B cell (primary cell): Measurements from ENCODE around the gene ATAT1. TPM values are rescaled to one million over a fixed set of nuclear protein-coding genes. Genes with fewer than 3 reads are reported as not detected.

Experiments
- ATAC-seq: fragments of 200-7000 bp; cut with Tn5 transposase; one replicate; pipeline ENCODE4 v1.10.0; 2021; ENCODE audit warnings: low read depth, mild to moderate bottlenecking, moderate number of reproducible peaks, moderate library complexity
- CTCF ChIA-PET: fragments of 350-600 bp; sonication (Branson Sonifier 250); formaldehyde crosslinking; loops from one replicate; lab custom pipeline; 2021; ENCODE audit warnings: antibody characterized with exemption, inconsistent platforms; lab: Charles Lee
- POLR2A ChIA-PET: fragments of 350-600 bp; sonication (Branson Sonifier 250); formaldehyde crosslinking; loops from one replicate; lab custom pipeline; 2021; ENCODE audit warnings: antibody characterized with exemption; lab: Charles Lee
- DNase-seq: peaks from one replicate; pipeline ENCODE4 v3.0.0; 2013
- H2AFZ ChIP-seq: 2 replicates; pipeline ENCODE4 v1.6.1; 2012; ENCODE audit warnings: mild to moderate bottlenecking, low read depth, low read length; ENCODE audit not compliant: insufficient read depth, poor library complexity, severe bottlenecking
- H3K27ac ChIP-seq, 2 donors: 1 replicate in 1 of 2; 2 replicates in 1 of 2; pipeline ENCODE4 v1.5.1; 2012 to 2013; ENCODE audit warnings: low read length in 2 of 2, mild to moderate bottlenecking in 2 of 2, moderate library complexity in 1 of 2
- H3K27me3 ChIP-seq, 4 experiments: fragments of 200-600 bp in 1 of 4; sonication (generic) in 1 of 4; replicated peaks in 1 of 4; 1 replicate in 2 of 4; 2 replicates in 2 of 4; pipeline versions ENCODE4 v1.6.1 to v1.7.0; 2013 to 2016; ENCODE audit warnings: low read length in 3 of 4, mild to moderate bottlenecking in 2 of 4, mixed read lengths in 1 of 4, moderate library complexity in 1 of 4; ENCODE audit not compliant: insufficient read depth in 4 of 4, control insufficient read depth in 3 of 4; ENCODE audit errors: control extremely low read depth in 1 of 4
- H3K36me3 ChIP-seq, 2 experiments: replicated peaks in 1 of 2; 1 replicate in 1 of 2; 2 replicates in 1 of 2; pipeline versions ENCODE4 v1.6.1 to v1.7.1; 2013; ENCODE audit warnings: low read length in 1 of 2; ENCODE audit not compliant: insufficient read depth in 2 of 2, control insufficient read depth in 1 of 2; ENCODE audit errors: control extremely low read depth in 1 of 2, extremely low read depth in 1 of 2
- H3K4me1 ChIP-seq, 2 donors: fragments of 200-600 bp in 1 of 2; sonication (generic) in 1 of 2; 1 replicate in 1 of 2; 2 replicates in 1 of 2; pipeline versions ENCODE4 v1.5.1 to v1.6.1; 2013 to 2017; ENCODE audit warnings: low read length in 2 of 2; ENCODE audit not compliant: control insufficient read depth in 2 of 2, insufficient read depth in 2 of 2
- H3K4me2 ChIP-seq: replicated peaks from 2 replicates; pipeline ENCODE3; 2012; ENCODE audit warnings: mild to moderate bottlenecking, low read depth, low read length; ENCODE audit not compliant: poor library complexity, severe bottlenecking
- H3K4me3 ChIP-seq, 5 experiments: fragments of 200-600 bp in 1 of 5; sonication (generic) in 1 of 5; 1 replicate in 3 of 5; 2 replicates in 2 of 5; pipeline versions ENCODE4 v1.5.1 to v1.7.0; 2011 to 2016; ENCODE audit warnings: low read length in 4 of 5, mild to moderate bottlenecking in 4 of 5, low read depth in 2 of 5, control low read depth in 1 of 5, moderate library complexity in 1 of 5; ENCODE audit not compliant: insufficient read depth in 1 of 5; ENCODE audit errors: control extremely low read depth in 1 of 5, extremely low read depth in 1 of 5
- H3K79me2 ChIP-seq: fragments of 200-600 bp; sonication (generic); one replicate; pipeline ENCODE4 v1.6.0; 2016; ENCODE audit warnings: low read length; ENCODE audit not compliant: control insufficient read depth, insufficient read depth
- H3K9ac ChIP-seq: fragments of 200-600 bp; sonication (generic); 2 replicates; pipeline ENCODE4 v1.6.1; 2017; ENCODE audit warnings: mild to moderate bottlenecking, low read length, moderate library complexity
- H3K9me3 ChIP-seq, 3 donors: one replicate each; pipeline versions ENCODE4 v1.6.1 to v1.7.1; 2013; ENCODE audit warnings: low read length in 2 of 3; ENCODE audit not compliant: control insufficient read depth in 2 of 3, insufficient read depth in 1 of 3; ENCODE audit errors: control extremely low read depth in 1 of 3
- H4K20me1 ChIP-seq: 2 replicates; pipeline ENCODE4 v1.6.0; 2012; ENCODE audit warnings: mild to moderate bottlenecking, low read length; ENCODE audit not compliant: insufficient read depth, control insufficient read depth, poor library complexity, severe bottlenecking
- H3K27ac Mint-ChIP-seq: one replicate; pipeline ENCODE4 v1.8.0; 2021; ENCODE audit warnings: mixed read lengths
- H3K27me3 Mint-ChIP-seq: one replicate; pipeline ENCODE4 v1.8.0; 2021; ENCODE audit warnings: mixed read lengths
- H3K4me1 Mint-ChIP-seq: one replicate; pipeline ENCODE4 v1.8.0; 2021; ENCODE audit warnings: mixed read lengths
- H3K4me3 Mint-ChIP-seq: one replicate; pipeline ENCODE4 v1.8.0; 2021; ENCODE audit warnings: mixed read lengths
- H3K9me3 Mint-ChIP-seq: one replicate; pipeline ENCODE4 v1.8.0; 2022; ENCODE audit warnings: mixed read lengths; ENCODE audit not compliant: insufficient read depth
- EZH2 ChIP-seq: IDR thresholded peaks from 2 replicates; pipeline ENCODE4 v1.6.1; 2012; ENCODE audit warnings: borderline replicate concordance, low read depth, mild to moderate bottlenecking, moderate library complexity, low read length; ENCODE audit not compliant: insufficient read depth, poor library complexity, severe bottlenecking
- WGBS: methylation state at CpG from one replicate; pipeline ENCODE4 v1.1.5; 2013; ENCODE audit warnings: missing lambda C conversion rate; ENCODE audit not compliant: insufficient coverage; 5-methylcytosine and 5-hydroxymethylcytosine counted together
- intact Hi-C: fragments of 100-400 bp; cut with micrococcal nuclease; formaldehyde crosslinking; loops from one replicate; pipeline ENCODE4 v1.10.0; 2022
- polyA plus RNA-seq: library from polyadenylated mRNA; depleted of rRNA; stranded (reverse); fragments of >200 nt; gene quantifications from 2 replicates; pipeline ENCODE4 v1.2.3, GENCODE V29; 2012
- total RNA-seq, 2 donors: library from RNA; stranded (reverse); fragments of 120-200 nt in 1 of 2; gene quantifications; 1 replicate in 1 of 2; 2 replicates in 1 of 2; pipeline versions ENCODE4 v1.2.3 to v1.2.4, GENCODE V29; 2013 to 2022
- TF ChIP-seq, protein P1 (sequence below): fragments of 200-600 bp; IDR thresholded peaks from one replicate; pipeline ENCODE4 v1.8.0; 2022; ENCODE audit warnings: antibody characterized with exemption, mild to moderate bottlenecking

The ATAT1 gene
- total and polyA plus RNA-seq, 2 donors (not counting 1 experiment from before 2014, with no cell fraction given) = 15.7 to 21.5 TPM

DNA sequence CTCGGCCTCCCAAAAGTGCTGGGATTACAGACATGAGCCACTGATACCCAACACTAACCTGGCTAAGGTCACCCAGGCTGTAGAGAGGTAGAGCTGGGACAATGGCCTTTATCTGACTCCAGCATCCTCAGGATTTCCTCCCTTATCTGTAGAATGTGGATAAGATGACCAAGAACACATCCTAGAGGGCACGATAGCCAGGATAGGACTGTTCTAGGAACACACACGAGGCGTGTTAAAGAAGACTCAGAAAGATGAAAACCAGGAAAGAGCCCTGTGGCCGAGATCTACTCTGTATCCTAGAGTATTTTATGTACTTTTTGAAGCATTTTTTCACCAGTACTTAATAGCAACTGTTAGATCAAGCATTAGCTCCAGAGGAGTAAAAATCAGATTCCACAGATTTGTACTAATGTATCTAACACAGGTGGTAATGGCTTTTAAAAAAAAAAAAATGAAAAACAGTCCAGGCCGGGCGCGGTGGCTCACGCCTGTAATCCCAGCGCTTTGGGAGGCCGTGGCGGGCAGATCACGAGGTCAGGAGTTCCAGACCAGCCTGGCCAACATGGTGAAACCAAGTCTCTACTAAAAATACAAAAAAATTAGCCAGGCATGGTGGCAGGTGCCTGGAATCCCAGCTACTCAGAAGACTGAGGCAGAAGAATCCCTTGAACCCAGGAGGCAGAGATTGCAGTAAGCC is 26.9 kb upstream of the ATAT1 start:
- Mint-ChIP-seq H3K9me3 (no peaks in the 10 kb centered on the region), H3K27me3 (no peaks in the 10 kb centered on the region), H3K27ac (no peak overlapping the region), H3K4me1 (peaks cover 6% of the 10 kb centered on the region), H3K4me3 (no peak overlapping the region)
- H3K36me3 ChIP-seq = peaks cover 5 to 48% of the 10 kb centered on the region in 2 experiments
- H3K4me2 ChIP-seq = no peak overlapping the region
- no peak for ATAC-seq
- no peaks in the 10 kb centered on the region for H3K27me3 ChIP-seq
- intact Hi-C loops = no loop called here
- H3K4me3 ChIP-seq = no peak overlapping the region
- H3K9me3 ChIP-seq = no peaks in the 10 kb centered on the region
- ChIA-PET POLR2A (interaction anchor here (0.5 to 0.6 kb wide), 3 partner anchors 9 to 137 kb away, joined by 3 to 5 read pairs (median 4); no protein-coding TSS in a partner anchor), CTCF (interaction anchor here (1.6 to 12.2 kb wide), 5 partner anchors 12 to 123 kb away, joined by 3 to 295 read pairs (median 24); no protein-coding TSS in a partner anchor)
- H3K27ac ChIP-seq = peak overlapping the region in 1 of 2 donors; percentile 53
- WGBS = 96% methylated on average over 11 of the region's 13 CpGs
- peaks cover 0 to 6% of the 10 kb centered on the region in 2 donors for H3K4me1 ChIP-seq
- no peak for DNase-seq
- H2AFZ ChIP-seq = no peak overlapping the region
- peaks cover 26% of the 10 kb centered on the region for H4K20me1 ChIP-seq
- H3K79me2 ChIP-seq = peaks cover under 1% of the 10 kb centered on the region
- TF ChIP-seq, protein P1, sequence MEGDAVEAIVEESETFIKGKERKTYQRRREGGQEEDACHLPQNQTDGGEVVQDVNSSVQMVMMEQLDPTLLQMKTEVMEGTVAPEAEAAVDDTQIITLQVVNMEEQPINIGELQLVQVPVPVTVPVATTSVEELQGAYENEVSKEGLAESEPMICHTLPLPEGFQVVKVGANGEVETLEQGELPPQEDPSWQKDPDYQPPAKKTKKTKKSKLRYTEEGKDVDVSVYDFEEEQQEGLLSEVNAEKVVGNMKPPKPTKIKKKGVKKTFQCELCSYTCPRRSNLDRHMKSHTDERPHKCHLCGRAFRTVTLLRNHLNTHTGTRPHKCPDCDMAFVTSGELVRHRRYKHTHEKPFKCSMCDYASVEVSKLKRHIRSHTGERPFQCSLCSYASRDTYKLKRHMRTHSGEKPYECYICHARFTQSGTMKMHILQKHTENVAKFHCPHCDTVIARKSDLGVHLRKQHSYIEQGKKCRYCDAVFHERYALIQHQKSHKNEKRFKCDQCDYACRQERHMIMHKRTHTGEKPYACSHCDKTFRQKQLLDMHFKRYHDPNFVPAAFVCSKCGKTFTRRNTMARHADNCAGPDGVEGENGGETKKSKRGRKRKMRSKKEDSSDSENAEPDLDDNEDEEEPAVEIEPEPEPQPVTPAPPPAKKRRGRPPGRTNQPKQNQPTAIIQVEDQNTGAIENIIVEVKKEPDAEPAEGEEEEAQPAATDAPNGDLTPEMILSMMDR = no peak
- TF ChIP-seq EZH2 = no peak
- no peak overlapping the region for H3K9ac ChIP-seq

DNA sequence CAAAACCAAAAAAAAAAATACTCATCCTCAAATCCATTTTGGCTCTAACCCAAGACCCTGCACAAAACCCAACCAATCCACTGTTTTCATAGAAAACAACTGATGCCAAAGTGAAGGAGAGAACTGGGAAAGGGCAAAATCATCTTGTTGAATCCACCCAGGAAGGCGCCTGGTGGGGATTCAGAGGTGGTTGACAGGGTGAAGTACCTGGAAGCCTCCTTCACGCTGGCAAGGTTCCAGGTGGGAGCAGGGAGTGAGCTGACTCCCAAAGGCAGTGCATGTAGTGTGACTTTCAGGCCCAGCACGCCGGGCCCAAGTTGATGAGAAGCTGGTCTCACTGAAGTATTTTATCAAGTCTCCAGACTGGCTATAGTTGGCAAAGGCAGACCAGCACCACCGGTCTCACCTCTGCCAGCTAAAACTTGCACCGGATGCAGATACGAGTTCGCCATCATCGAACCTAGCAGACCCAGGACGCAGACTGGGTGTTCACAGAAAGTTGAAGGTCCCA is 26.2 kb upstream of the ATAT1 start:
- Mint-ChIP-seq H3K27ac (no peak overlapping the region), H3K27me3 (no peaks in the 10 kb centered on the region), H3K9me3 (no peaks in the 10 kb centered on the region), H3K4me1 (peaks cover 6% of the 10 kb centered on the region), H3K4me3 (no peak overlapping the region)
- no peak for ATAC-seq
- Histone ChIP-seq H3K4me1 (peaks cover 0 to 6% of the 10 kb centered on the region in 2 donors), H3K36me3 (peaks cover 3 to 53% of the 10 kb centered on the region in 2 experiments), H3K79me2 (peaks cover 6% of the 10 kb centered on the region), H2AFZ (no peak overlapping the region), H4K20me1 (peaks cover 32% of the 10 kb centered on the region), H3K27me3 (no peaks in the 10 kb centered on the region), H3K4me2 (no peak overlapping the region), H3K9me3 (no peaks in the 10 kb centered on the region), H3K4me3 (no peak overlapping the region), H3K9ac (no peak overlapping the region), H3K27ac (no peak overlapping the region)
- no peak for TF ChIP-seq EZH2
- TF ChIP-seq, protein P1 = no peak
- DNase-seq = no peak
- ChIA-PET POLR2A (interaction anchor here (1.1 kb wide), 1 partner anchor 14 kb away, joined by 5 read pairs; no protein-coding TSS in a partner anchor), CTCF (interaction anchor here (1.4 to 12.2 kb wide), 7 partner anchors 9 to 123 kb away, joined by 3 to 295 read pairs (median 7); no protein-coding TSS in a partner anchor)
- WGBS = 94% methylated on average over 10 of the region's 10 CpGs
- intact Hi-C loops = no loop called here
